ENCODE measurements around the gene ACVR2B. TPM values are rescaled to one million over a fixed set of nuclear protein-coding genes. Genes with fewer than 3 reads are reported as not detected.

ACVR2B gene
- polyA plus RNA-seq, 1 donor from 2014 or later: 33.3 TPM

- Histone ChIP-seq H4K20me1 (ENCODE audit: insufficient read depth) (no peaks in the 10 kb centered on the region), H3K9me3 (ENCODE audit: low read length) (peaks cover 8% of the 10 kb centered on the region), H3K9me2 (ENCODE audit: insufficient read depth, low read length) (no peaks in the 10 kb centered on the region), H3K36me3 (ENCODE audit: insufficient read depth, low read length) (no peaks in the 10 kb centered on the region), H3K27me3 (ENCODE audit: insufficient read depth, low read depth, low read length) (no peaks in the 10 kb centered on the region), H3K27ac (ENCODE audit: low read length) (no peak overlapping the region), H2AFZ (ENCODE audit: low read depth, low read length) (no peak overlapping the region), H3K9ac (ENCODE audit: low read length) (no peak overlapping the region), H3K4me3 (ENCODE audit: low read length) (no peak overlapping the region), H3K4me2 (ENCODE audit: low read length) (no peak overlapping the region), H3F3A (ENCODE audit: insufficient read depth, low read length, poor library complexity, severe bottlenecking) (peaks cover 4% of the 10 kb centered on the region), H3K79me2 (replicated peaks; ENCODE audit: insufficient read depth, low read length) (peaks cover 90% of the 10 kb centered on the region)
- TF ChIP-seq, protein P1, sequence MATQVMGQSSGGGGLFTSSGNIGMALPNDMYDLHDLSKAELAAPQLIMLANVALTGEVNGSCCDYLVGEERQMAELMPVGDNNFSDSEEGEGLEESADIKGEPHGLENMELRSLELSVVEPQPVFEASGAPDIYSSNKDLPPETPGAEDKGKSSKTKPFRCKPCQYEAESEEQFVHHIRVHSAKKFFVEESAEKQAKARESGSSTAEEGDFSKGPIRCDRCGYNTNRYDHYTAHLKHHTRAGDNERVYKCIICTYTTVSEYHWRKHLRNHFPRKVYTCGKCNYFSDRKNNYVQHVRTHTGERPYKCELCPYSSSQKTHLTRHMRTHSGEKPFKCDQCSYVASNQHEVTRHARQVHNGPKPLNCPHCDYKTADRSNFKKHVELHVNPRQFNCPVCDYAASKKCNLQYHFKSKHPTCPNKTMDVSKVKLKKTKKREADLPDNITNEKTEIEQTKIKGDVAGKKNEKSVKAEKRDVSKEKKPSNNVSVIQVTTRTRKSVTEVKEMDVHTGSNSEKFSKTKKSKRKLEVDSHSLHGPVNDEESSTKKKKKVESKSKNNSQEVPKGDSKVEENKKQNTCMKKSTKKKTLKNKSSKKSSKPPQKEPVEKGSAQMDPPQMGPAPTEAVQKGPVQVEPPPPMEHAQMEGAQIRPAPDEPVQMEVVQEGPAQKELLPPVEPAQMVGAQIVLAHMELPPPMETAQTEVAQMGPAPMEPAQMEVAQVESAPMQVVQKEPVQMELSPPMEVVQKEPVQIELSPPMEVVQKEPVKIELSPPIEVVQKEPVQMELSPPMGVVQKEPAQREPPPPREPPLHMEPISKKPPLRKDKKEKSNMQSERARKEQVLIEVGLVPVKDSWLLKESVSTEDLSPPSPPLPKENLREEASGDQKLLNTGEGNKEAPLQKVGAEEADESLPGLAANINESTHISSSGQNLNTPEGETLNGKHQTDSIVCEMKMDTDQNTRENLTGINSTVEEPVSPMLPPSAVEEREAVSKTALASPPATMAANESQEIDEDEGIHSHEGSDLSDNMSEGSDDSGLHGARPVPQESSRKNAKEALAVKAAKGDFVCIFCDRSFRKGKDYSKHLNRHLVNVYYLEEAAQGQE (IDR thresholded peaks at IDR 0.05; ENCODE audit: borderline replicate concordance): no peak
- TF ChIP-seq EP300 (conservative IDR thresholded peaks at IDR 0.05; ENCODE audit: poor library complexity, severe bottlenecking): no peak
Measured at GRCh38 chr3:38469852-38470251, 16.2 kb downstream of the ACVR2B start.

DNA sequence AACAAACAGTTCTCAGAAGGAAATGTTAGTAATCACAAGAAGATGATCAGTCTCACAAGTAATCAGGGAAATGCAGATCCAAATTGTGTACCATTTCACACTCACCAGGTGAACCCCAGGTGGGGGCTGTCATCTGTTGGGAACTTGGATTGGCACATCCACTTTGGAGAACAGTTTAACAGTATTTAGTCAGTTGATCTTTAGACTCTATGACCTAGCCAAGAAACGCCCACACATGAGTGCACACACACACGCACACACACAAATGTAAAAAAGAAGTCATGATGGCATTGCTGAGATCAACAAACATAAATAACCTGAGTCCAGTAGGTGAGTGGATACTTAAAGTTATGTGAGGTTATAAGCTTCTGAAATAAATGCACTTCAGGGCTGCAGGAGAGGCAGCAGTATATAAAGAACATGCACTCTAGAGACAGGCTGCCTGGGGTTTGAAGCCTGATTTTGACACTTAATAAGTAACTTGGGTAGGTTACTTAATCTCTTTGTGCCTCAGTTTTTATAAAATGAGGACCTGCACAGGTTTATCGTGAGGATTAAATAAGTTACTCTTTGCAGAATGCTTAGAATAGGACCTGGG is 17.7 kb downstream of the ACVR2B start:
- Histone ChIP-seq H3K9ac (ENCODE audit: low read length) (no peak overlapping the region), H3K27me3 (ENCODE audit: insufficient read depth, low read depth, low read length) (no peaks in the 10 kb centered on the region), H3K79me2 (replicated peaks; ENCODE audit: insufficient read depth, low read length) (peaks cover 89% of the 10 kb centered on the region), H3K9me2 (ENCODE audit: insufficient read depth, low read length) (no peaks in the 10 kb centered on the region), H2AFZ (ENCODE audit: low read depth, low read length) (no peak overlapping the region), H3K9me3 (ENCODE audit: low read length) (peaks cover 4% of the 10 kb centered on the region), H3K4me3 (ENCODE audit: low read length) (no peak overlapping the region), H3K36me3 (ENCODE audit: insufficient read depth, low read length) (no peaks in the 10 kb centered on the region), H4K20me1 (ENCODE audit: insufficient read depth) (no peaks in the 10 kb centered on the region), H3F3A (ENCODE audit: insufficient read depth, low read length, poor library complexity, severe bottlenecking) (no peaks in the 10 kb centered on the region), H3K27ac (ENCODE audit: low read length) (no peak overlapping the region), H3K4me2 (ENCODE audit: low read length) (no peak overlapping the region)
- TF ChIP-seq EZH2 (IDR thresholded peaks at IDR 0.05; ENCODE audit: borderline replicate concordance, insufficient read depth, low read length, poor library complexity, severe bottlenecking) (no peak), EP300 (conservative IDR thresholded peaks at IDR 0.05; ENCODE audit: poor library complexity, severe bottlenecking) (no peak), RAD21 (conservative IDR thresholded peaks at IDR 0.05) (no peak), MXI1 (conservative IDR thresholded peaks at IDR 0.05; ENCODE audit: poor library complexity, severe bottlenecking) (no peak), POLR2AphosphoS5 (IDR thresholded peaks at IDR 0.05) (no peak), SMC3 (conservative IDR thresholded peaks at IDR 0.05; ENCODE audit: poor library complexity) (no peak), TAF1 (IDR thresholded peaks at IDR 0.05; ENCODE audit: low read depth) (no peak)
- TF ChIP-seq, protein P1 (IDR thresholded peaks at IDR 0.05; ENCODE audit: borderline replicate concordance): no peak
- TF ChIP-seq, protein P2, sequence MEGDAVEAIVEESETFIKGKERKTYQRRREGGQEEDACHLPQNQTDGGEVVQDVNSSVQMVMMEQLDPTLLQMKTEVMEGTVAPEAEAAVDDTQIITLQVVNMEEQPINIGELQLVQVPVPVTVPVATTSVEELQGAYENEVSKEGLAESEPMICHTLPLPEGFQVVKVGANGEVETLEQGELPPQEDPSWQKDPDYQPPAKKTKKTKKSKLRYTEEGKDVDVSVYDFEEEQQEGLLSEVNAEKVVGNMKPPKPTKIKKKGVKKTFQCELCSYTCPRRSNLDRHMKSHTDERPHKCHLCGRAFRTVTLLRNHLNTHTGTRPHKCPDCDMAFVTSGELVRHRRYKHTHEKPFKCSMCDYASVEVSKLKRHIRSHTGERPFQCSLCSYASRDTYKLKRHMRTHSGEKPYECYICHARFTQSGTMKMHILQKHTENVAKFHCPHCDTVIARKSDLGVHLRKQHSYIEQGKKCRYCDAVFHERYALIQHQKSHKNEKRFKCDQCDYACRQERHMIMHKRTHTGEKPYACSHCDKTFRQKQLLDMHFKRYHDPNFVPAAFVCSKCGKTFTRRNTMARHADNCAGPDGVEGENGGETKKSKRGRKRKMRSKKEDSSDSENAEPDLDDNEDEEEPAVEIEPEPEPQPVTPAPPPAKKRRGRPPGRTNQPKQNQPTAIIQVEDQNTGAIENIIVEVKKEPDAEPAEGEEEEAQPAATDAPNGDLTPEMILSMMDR (IDR thresholded peaks at IDR 0.05; ENCODE audit: poor library complexity, severe bottlenecking): no peak
